SK-MEL-5 (cell line): ENCODE measurements around the gene PODXL2. TPM values are rescaled to one million over a fixed set of nuclear protein-coding genes. Genes with fewer than 3 reads are reported as not detected.

Experiments used
- DNase-seq: peaks from one replicate; pipeline ENCODE4 v3.0.0-alpha.2; 2016; ENCODE audit warnings: low read depth, low spot score
- in situ Hi-C: cut with HindIII; loops from 2 replicates; pipeline ENCODE4 v1.10.0; 2016; ENCODE audit warnings: low sequenced_read_pairs, high pct_unique_total_duplicates, low pct_unique_long_range_greater_than_20kb
- total RNA-seq: library from RNA; depleted of rRNA; stranded (reverse); fragments of >200 nt; shearing (Covaris generic); gene quantifications from 2 replicates; pipeline ENCODE4 v1.2.3, GENCODE V29; 2014

PODXL2 gene
- total RNA-seq, 1 experiment from 2014 or later = 199 TPM

- no peak for DNase-seq
- in situ Hi-C loops = no loop called here
Observed at GRCh38 chr3:127706785-127707351, 77.9 kb downstream of the PODXL2 start.

DNA sequence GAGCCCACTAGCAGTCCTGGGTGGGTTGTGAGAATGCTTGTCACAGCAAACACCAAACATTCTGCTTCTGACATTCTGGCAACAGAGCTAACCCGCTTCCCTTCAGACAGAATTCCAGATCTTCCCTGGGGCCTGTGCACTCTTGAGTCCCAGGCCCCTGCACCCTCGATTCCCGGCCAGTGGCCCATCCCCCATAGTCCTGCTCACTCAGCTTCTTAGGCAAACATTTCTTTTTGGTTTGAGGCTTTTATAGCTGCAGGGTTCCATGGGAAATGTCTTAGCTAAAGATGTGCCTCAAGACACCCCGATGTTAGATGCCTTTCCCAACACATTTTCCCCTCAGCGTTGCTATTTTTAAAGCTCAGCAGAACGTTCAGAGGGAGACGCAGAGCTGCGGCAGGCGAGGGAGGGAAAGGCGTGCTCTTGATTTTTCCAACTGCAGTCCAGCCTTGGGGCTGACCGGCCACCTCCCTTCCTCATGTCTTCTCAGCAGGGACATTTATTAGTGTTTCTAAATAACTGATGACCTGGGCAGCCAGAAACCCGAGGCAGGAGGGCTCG is 78.9 kb downstream of the PODXL2 start:
- DNase-seq = no peak
- in situ Hi-C loops = no loop called here

DNA sequence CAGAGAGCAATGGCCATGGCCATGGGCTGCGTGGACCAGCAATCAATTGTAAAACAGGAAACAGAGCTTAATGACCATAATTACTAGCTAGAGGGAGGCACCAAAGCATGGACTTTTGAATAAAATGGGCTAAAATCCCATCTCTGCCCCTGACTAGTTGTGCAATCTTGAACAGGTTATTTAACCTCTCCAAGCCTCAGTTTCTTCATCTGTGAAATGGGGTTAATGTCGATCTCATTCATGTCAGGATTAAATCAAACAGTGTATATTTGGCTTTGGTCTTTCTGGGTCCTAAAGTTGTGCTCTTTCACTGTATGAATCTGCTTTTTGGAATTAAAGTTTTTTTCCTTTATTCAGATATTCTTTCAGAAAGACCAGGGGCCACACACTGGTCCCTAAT is 79.9 kb downstream of the PODXL2 start:
- no peak for DNase-seq
- in situ Hi-C loops = no loop called here

DNA sequence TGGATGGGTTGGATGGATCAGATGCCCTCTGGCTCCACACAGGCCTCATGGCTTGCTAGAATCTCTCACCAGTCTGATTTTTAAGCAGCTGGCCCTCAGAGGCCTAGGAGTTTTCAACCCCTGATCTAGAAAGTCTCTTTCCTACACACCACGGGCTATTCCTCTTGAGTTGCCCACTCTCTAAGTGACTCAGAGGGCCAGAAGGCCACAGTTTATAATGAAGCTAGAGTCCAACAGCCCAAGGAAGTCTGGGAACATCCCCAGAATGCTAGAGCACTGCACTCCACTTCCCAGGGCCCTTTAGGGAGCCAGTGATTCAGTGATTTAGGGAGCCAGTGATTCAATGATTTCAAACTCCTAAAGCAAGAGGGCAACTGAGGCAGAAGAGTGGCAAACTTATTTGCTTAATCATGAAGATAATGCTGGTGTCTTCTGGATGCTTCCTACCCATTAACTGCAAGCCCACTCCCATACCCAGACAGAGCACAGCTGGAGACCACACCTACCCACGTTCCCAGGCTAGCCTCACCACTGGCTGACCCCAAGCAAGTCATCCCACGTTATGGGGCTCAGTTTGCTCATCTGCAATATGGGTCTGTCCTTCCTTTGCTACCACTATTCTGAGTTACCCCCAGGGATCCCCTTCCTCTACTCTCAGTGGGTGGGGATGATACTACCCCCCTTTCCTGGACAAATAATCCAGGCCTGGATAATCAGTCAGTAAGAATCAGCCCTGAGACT is 80.5 kb downstream of the PODXL2 start:
- no peak for DNase-seq
- in situ Hi-C loops = no loop called here

GRCh38 chr3:127710155-127710941 is 81.4 kb downstream of the PODXL2 start:
- DNase-seq = no peak

GRCh38 chr3:127711021-127711695 is 82.2 kb downstream of the PODXL2 start:
- no peak for DNase-seq
- in situ Hi-C loops = no loop called here

More at GRCh38 chr3:127710155-127710941, 81.4 kb downstream of the PODXL2 start:
- in situ Hi-C loops = no loop called here

DNA sequence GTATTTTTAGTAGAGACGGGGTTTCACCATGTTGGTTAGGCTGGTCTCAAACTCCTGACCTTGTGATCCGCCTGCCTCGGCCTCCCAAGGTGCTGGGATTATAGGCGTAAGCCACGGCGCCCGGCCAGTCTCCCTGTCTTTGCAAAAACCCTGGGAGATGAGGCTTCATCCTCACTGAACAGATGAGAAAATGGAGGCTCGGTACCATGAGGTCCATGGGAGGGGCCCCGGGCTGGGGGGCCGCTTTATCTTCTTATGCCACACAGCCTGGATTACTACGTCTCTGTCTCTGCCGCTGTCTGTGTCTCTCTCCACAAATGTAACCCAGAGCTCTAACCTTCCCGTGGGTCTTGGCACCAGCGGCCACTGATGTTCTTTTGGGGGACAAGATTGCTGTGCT is 82.9 kb downstream of the PODXL2 start:
- in situ Hi-C loops = no loop called here
- DNase-seq = no peak

- in situ Hi-C loops = no loop called here
- no peak for DNase-seq
Observed at GRCh38 chr3:127712461-127712860, 83.5 kb downstream of the PODXL2 start.

DNA sequence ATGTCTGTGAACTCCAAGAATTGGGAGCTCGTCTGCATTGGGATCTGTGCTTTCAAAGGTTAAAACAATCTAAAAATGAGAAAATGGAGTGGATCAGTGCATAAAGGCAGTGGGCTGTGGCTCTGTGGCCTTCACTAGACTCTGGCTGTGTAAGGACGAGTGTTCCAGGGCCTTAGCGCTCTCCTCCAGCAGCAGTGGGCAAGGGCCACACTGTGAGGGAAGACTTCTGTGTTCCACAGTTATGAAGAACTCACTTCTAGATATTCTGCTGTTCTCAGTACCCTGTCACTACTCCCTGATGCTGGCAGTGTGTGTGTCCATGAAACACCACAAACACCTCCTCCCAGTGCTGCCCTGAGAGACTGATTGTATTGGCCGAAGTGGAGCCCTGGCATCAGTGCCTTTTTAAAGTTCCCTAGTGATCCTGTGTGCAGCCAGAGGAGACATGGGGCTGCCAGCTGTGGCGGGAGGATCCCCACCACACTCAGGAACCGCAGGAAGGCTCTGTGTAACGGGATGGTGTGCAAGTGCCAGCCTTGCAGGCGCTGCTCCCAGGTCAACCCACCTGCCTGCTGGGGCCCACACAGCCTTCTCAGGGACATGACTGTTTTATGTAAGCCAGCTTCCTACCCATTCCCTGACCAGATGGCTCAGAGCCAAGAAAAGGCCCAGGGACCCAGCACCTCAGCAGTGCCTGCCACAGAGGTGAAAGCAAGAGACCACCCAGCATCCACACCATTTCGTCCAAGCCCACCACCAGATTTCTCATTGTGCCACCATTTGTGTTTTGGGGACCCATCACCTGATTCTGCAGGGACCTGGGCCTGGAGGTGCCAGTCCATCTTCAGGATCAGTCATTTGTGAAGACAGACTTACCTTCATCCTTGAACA is 84.1 kb downstream of the PODXL2 start:
- in situ Hi-C loops = no loop called here
- no peak for DNase-seq

GRCh38 chr3:127714125-127714571 is 85.2 kb downstream of the PODXL2 start:
- DNase-seq = no peak
- in situ Hi-C loops = no loop called here

DNA sequence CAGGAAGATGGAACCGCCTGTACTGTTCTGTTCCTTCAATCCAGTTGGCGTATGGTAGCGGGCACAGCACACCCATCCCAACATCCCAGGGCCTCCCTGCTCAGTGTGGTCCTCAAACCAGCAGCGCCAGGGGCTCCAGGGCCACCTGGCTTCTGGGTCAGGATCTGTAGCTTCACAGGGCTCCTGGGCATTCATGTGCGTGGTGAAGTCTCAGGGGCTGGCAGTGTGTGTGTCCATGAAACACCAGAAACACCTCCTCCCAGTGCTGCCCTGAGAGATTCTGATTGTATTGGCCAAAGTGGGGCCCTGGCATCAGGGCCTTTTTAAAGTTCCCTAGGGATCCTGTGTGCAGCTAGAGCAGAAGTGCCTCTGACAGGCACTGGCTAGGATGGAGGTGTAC is 85.9 kb downstream of the PODXL2 start:
- no peak for DNase-seq
- in situ Hi-C loops = no loop called here

- DNase-seq = no peak
- in situ Hi-C loops = no loop called here
Observed at GRCh38 chr3:127715532-127715931, 86.5 kb downstream of the PODXL2 start.

DNA sequence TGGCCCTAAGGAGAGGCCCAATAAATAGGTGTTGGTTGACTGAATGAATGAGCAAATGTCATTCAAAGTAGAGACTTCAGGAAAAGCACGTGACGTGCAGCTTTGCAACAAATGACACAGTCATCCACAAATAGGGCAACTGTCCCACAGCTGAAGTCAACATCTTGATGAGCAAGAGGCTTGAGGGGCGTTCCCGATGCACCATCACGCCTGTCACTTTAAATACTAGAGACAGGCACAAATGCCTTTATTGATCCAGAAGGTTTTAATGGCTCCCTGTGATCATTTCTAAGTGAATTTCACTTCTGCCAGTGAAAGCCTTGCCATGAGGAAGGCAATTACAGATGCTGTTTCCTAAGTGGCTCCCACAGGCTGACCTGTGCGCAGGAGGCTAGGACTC is 87.4 kb downstream of the PODXL2 start:
- no peak for DNase-seq
- in situ Hi-C loops = no loop called here

DNA sequence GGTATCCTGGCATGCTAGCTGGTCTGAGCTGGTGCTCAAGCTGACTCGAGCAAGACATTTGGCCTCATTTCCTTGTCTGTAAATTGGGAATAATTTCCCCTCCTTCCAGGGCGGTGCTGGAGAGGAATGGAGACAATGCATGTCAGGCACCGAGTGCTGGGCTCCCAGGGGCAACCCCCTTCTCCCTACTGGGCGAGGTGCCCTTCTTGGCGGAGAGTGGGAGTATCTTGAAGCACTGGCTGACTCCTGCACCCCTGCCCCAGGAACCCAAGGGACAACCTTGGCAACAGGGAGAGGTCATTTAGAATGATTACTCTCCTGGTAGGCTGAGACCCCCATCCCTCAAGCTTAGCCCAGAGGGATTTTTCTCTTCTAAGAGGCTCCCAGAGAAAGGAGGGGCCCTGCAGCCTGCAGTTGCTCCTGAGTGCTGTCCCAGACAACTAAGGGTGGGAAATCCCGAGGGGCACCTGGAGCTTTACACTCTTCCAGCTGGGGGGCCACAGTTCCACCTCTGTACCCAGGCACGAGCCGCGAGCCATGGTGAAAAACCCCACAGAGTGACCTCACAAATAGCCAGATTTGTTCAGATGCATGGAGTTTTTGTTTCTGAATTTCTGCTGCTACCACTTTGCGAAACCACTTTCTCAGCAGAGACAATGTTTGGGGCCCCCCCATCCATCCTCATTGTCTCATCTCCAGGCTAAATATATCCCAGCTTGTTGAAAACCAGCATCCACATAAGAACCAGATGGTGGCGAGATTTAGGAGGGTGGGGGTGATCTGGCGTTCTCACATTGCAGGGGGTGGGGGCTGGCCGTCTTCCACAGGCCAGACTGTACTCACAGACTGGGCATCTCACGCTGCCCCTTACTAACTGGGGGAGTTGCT is 88.6 kb downstream of the PODXL2 start:
- in situ Hi-C loops = no loop called here

DNA sequence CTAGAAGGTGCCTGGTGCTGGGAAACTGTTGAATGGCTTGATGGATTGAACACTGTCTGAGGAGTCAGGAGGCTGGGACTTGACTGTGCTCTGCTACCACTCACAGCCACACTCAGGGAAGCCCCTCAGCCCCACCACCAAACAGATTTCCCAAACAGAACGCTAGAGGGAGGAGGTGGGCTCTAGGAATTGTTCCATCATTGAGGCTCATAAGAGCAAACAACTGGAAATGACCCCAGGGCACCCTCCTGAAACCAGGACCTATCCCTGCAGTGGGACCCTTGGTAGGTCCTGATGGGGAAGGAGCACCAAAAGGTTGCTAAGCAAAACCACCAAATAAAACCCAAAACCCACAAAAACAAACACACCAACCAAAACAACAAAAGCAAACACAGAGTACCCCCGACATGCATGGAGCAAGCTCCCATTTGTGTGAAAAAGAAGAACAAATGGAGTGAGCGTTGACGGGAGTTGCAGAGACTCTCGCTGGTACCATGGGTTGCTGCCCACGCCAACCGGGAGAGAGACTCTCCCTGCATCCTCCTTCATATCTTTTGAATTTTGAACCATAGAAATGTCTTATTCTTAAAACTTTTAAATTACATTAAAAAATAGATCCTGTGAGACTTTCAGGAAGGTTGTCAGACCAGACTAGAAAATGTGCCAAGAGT is 89.4 kb downstream of the PODXL2 start:
- in situ Hi-C loops = no loop called here
- no peak for DNase-seq

More for the DNA sequence above, 88.6 kb downstream of the PODXL2 start:
- DNase-seq = no peak

DNA sequence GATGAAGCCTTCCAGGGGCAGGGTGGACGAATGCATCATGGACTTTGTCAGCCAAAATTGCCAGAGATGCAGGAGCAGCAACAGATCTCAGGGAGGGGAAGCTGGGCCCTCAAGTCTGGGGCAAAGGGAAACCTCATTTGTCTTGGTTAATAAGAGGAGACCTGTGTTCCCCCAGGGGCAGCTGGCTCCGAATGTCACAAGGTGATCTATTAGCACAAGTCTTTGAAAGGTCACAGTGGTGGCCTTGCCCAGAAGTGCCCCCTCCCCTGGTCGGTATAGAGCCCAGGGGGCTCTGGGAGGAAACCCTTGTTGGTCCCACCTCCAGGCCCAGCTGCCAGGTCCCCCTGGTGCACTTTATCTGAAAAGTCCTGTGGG is 89.9 kb downstream of the PODXL2 start:
- no peak for DNase-seq
- in situ Hi-C loops = no loop called here
